CD4-positive, alpha-beta T cell treated with Interleukin-17A for 4 hours (primary cell): Measurements from ENCODE around the gene OAS1.

ENCODE experiments used
- DNase-seq: peaks from one replicate; pipeline ENCODE4 v3.0.0-alpha.2; 2020; ENCODE audit warnings: mixed read lengths

Gene OAS1

DNA sequence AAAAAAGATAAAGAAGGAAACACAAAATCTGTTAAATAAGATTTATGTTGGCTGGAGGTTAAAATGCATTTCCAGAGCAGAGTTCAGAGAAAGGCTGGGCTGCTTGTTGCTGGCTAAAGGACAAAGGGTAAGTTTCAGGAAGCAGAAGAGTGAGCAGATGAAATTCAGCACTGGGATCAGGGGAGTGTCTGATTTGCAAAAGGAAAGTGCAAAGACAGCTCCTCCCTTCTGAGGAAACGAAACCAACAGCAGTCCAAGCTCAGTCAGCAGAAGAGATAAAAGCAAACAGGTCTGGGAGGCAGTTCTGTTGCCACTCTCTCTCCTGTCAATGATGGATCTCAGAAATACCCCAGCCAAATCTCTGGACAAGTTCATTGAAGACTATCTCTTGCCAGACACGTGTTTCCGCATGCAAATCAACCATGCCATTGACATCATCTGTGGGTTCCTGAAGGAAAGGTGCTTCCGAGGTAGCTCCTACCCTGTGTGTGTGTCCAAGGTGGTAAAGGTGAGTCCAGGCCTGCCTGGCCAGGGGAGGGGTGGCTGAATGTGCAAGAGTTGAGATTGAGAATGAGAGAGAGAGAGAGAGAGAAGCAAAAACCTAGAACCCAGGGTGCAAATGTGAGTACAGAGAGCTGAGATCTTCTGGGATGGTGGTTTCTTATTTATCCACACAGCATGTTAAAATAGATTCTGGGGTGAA, at the start of gene OAS1:
Gene OAS1 (plus strand): TSS at position 251 of the 703 bp plus-strand sequence. CDS start 78 bp downstream, at position 329.
- DNase-seq, result peak; percentile 43

GRCh38 chr12:112859291-112859690, 47.5 kb upstream of the OAS1 start:
- no peak for DNase-seq

DNA sequence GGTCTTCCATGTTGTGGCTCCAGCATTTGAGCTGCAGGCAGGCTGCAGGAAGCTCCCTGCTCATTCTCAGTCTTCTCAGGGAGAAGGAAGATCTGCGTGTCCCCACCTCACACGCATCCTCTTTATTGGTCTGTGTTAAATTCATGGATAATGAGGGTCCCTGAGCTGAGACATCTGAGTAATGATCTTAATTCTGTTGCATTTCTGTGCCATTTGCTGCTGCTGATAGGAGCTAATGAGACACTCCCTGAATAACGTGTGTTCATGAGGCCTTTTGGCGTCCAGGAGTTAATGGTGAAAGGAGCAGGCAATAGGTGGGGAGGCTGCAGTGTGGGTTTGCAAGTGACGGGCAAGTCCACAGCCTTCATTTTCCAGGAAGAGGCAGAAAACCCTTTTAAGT, 46.6 kb upstream of the OAS1 start:
- no peak for DNase-seq

- no peak for DNase-seq
These were observed 45.5 kb upstream of the OAS1 start for GRCh38 chr12:112861284-112861683.

GRCh38 chr12:112862636-112863290, 44.0 kb upstream of the OAS1 start:
- no peak for DNase-seq

- no peak for DNase-seq
These were observed 38.2 kb upstream of the OAS1 start for GRCh38 chr12:112868459-112869041.

GRCh38 chr12:112869091-112869490, 37.7 kb upstream of the OAS1 start:
- DNase-seq, result no peak

- no peak for DNase-seq
These were observed 37.0 kb upstream of the OAS1 start for GRCh38 chr12:112869778-112870177.

DNA sequence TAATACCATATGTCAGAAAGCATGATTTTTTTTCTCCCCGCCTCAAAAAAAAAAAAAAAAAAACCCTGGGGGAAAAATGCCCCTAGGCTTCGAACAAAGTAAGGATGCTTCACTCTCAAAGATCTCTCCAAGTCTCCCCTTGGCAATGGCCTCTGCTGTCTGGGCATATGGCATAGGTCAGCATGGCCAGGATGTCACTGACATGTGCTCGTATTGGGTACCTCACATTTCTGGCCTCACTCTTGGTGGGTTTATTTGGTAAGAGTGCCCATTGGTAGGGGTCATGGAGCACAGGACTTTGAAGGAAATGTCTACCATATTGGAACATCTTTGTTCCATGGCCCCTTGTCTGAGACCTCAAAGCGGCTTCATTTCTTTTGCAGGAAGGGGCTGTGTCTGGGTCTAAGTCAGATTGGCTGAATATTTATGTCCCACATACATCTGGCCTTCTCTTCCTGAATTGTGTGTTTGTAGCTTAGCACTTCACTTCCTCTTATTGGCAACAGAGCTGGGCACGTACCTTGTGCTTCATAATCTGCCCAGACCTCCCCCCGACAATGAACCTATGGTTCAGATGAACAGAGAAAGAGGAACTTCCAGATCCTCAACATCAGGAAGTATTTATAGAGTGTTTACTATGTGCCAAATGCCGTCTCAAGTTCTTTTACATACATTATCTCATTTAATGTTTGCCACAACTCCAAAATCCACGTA, 36.3 kb upstream of the OAS1 start:
- no peak for DNase-seq

DNA sequence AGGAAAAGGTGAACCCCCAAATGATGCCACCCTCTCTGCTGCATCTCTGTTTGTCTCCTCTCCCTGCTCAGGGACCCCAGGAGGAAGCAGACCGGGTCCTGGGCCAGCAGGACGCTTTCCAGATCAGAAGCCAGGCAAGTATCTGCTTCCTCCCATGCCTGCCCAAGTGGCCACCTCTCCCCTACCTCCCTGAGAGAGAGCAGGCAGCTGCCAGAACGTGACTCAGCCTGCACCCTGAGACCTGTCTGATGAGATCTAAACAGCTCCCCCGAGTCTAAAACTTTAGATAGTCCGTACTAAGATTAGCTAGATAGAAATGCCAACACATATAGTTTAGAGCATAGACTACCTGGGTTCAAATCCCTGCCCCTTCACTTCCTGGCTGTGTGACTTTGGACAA, 31.2 kb upstream of the OAS1 start:
- DNase-seq, result no peak

DNA sequence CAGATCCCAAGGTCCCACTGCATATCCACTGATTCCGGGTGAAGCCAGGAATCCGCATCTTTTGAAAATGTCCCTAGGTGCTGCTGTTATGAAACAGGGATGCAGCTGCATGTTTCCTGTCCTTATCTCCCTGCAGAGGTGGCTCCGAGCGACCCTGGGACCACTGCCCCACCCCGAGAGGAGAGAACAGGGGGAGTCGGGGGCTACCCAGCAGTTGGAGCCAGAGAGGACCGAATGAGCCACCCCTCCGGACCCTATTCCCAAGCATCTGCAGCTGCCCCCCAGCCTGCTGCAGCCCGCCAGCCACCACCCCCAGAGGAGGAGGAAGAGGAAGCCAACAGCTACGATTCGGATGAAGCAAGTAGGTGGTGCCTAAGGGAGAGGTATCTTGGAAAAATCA, 30.3 kb upstream of the OAS1 start:
- no peak for DNase-seq

- DNase-seq, result no peak
These were observed 29.8 kb upstream of the OAS1 start for GRCh38 chr12:112877006-112877405.

DNA sequence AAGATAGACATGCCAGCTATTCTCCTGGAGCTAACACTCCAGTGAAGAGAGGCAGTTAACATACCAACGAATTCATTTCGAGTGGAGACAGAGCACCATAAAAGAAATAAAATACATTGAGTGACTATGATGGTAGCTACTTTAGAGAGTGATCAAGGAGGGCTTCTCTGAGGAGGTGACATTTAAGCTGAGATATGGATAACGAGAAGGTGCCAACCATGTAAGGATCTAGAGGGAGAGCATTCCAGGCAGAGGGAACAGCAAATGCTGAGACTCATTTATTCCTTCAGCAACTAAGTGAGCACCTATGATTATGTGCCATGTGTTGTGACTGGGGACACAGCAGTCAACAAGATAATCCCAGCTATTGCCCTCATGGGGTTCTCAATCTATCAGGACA, 28.3 kb upstream of the OAS1 start:
- DNase-seq, result no peak

DNA sequence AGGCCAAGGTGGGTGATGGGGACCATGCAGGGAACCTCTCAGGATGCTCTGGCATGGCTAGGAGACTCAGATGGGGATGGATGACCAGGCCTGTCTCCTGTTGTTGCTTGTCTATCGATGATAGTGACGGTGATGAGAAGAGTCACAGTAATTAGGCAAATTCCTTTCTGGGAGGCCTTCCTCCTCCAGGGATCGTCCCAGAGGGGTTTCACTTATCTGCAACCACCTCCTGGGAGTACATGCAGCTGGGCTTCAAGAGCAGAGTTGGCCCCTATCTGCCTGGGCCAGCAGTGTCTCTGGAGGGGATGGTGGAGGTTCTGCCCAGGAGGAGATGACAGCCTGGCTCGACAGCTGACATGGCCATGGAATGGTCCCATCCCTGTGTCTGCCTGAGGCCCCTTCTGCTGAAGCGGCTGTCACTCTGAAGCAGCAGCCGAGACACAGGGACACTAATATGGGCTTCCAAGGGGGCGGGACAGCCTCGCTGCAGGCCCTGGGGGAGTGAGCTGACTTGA, 27.5 kb upstream of the OAS1 start:
- no peak for DNase-seq

GRCh38 chr12:112881602-112882001, 25.2 kb upstream of the OAS1 start:
- no peak for DNase-seq

DNA sequence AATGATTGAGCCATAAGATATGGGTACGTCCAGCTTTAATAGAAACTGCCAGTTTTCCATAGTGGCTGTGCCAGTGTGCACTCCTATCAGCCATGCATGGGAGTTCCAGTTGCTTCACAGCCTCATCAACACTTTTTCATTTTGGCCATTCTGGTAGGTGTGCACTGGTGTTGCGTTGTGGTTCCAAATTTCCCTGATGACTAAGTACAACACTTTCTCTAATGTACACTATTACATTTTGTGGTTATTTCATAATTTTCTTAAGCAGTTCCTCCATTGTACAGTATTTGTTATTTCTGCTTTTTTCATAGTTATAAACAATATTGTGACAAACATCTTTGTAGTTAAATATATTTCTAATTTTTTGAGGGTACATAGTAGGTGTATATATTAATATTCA, 21.5 kb upstream of the OAS1 start:
- no peak for DNase-seq

DNA sequence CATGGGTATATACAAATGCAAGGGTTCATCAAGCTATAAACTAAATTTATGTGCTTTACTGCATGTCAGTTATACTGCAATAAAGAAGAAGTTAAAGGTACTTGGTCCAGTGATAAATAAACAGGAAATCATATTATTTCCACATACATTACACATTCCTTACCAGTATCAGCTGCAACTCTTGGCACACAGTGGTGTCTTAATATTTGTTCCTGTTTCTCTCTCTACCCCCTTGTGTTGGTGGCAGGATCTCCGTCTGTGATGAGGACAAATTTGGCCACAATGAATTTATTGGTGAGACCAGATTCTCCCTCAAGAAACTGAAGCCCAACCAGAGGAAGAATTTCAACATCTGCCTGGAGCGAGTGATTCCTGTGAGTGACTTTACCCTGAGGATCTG, 19.2 kb upstream of the OAS1 start:
- no peak for DNase-seq

- DNase-seq, result no peak
These were observed 15.4 kb upstream of the OAS1 start for GRCh38 chr12:112891093-112892024.

DNA sequence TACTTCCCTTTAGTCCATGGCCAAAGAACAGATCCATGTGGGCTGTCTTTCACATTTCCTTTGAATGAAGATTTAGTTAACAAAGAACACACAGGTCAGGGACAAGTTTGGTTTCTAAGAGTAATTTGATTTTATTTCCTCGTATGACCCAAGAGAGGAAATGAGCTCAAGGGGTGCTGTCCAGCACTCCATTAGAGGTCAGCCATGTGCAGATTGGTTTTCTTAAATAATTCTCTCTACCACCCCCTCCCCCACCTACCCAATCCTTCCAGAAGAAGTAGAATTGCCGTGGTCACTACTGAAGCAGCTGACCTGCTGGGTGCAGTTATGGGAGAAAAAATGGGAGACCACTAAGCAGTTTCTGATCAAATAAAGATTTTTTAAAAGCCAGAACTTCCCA, 13.9 kb upstream of the OAS1 start:
- no peak for DNase-seq

GRCh38 chr12:112894128-112894527, 12.6 kb upstream of the OAS1 start:
- no peak for DNase-seq

GRCh38 chr12:112898380-112898779, 8.4 kb upstream of the OAS1 start:
- DNase-seq, result no peak
